ENCODE results near the gene JPH3.

The JPH3 gene

DNA sequence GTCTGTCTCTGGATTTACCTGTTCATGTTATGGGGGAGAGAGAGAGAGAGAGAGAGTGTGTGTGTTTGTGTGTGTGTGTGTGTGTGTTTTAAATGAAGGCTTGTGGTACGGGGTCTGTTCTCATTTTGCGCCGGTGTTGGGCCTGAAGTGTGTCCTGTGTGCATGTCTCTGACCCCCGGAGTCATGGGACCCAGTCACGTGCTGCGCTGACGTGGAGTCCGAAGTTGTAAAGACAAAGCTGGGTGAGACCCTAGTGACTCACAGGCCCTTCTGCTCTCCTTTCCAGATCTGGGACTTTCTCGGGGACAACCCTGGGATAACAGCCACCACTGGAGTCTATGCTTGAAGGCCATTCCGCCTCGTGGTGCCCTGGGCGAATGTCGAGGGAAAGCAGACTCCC is 35.0 kb downstream of the JPH3 start:
- Mint-ChIP-seq H3K4me1 (ENCODE audit: low read depth) (peaks cover 13% of the 10 kb centered on the region), H3K4me3 (no peak overlapping the region), H3K27ac (no peak overlapping the region), H3K36me3 (ENCODE audit: low read depth) (no peaks in the 10 kb centered on the region), H3K9me3 (no peaks in the 10 kb centered on the region), H3K27me3 (no peaks in the 10 kb centered on the region)

DNA sequence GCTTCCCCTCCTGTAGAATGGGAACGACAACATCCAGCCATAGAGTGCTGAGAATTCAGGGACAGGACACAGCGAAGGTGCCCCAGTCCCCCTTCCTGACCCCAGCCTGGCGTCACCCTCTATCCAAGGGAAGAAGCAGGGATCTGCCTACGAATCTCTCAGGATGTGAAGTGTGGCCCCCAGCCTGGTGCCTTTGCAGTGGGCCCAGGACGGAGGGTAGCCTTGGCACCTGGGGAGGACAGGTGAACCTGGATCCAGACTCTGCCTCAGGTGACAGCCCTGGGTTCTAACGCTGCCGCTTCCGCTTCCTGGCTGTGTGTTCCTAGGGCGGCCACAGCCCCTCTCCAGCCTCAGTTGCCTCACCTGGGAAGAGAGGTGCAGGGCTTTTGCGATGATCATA is 36.4 kb downstream of the JPH3 start:
- Mint-ChIP-seq H3K36me3 (ENCODE audit: low read depth) (no peaks in the 10 kb centered on the region), H3K9me3 (no peaks in the 10 kb centered on the region), H3K27ac (no peak overlapping the region), H3K4me3 (no peak overlapping the region), H3K4me1 (ENCODE audit: low read depth) (peaks cover 13% of the 10 kb centered on the region), H3K27me3 (no peaks in the 10 kb centered on the region)

DNA sequence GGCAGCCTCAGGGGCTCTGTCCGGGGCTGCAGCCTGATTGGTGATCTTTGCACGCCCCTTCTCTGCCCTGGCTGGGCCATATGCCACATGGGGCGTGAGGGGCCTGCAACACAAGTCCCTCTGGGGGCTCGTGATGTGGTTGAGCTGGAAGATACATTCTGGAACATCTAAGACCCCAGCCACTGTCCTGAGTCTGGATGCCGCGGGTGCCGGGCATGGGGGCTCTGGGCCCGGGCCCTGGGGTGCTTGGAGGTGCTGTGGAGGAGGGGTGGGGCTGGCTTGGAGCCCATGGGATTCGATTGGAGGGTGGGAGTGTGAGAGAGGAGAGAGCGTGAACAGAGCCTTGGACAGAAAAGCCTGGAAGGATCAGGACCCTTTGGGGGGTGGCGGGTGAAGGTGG is 39.4 kb downstream of the JPH3 start:
- no peaks in the 10 kb centered on the region for H3K9me3 Mint-ChIP-seq
- H3K36me3 Mint-ChIP-seq (ENCODE audit: low read depth) = no peaks in the 10 kb centered on the region
- no peak overlapping the region for H3K27ac Mint-ChIP-seq
- peaks cover 3% of the 10 kb centered on the region for H3K27me3 Mint-ChIP-seq
- no peak overlapping the region for H3K4me3 Mint-ChIP-seq
- H3K4me1 Mint-ChIP-seq (ENCODE audit: low read depth) = no peaks in the 10 kb centered on the region

DNA sequence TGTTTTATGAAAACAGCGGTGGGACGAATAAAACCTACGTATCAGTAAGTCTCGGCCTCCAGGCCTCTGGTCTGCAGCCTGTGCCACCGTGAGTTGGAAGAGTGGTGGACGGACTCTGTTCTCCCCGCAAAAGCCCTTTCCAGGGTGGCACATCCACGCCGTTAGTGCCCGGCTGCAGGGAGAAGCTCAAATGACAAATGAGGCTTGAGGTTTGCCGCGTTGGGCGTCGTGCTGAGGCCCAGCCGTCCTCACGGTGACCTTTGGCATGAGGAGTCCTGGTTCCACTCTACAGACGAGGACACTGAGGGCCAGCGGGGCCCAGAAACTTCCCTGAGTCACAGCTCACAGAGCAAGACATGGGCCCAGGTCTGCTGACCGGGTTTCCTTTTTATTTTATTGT is 40.2 kb downstream of the JPH3 start:
- H3K27me3 Mint-ChIP-seq = peaks cover 3% of the 10 kb centered on the region
- no peak overlapping the region for H3K4me3 Mint-ChIP-seq
- no peaks in the 10 kb centered on the region for H3K36me3 Mint-ChIP-seq (ENCODE audit: low read depth)
- H3K27ac Mint-ChIP-seq = no peak overlapping the region
- H3K4me1 Mint-ChIP-seq (ENCODE audit: low read depth) = no peaks in the 10 kb centered on the region
- no peaks in the 10 kb centered on the region for H3K9me3 Mint-ChIP-seq

DNA sequence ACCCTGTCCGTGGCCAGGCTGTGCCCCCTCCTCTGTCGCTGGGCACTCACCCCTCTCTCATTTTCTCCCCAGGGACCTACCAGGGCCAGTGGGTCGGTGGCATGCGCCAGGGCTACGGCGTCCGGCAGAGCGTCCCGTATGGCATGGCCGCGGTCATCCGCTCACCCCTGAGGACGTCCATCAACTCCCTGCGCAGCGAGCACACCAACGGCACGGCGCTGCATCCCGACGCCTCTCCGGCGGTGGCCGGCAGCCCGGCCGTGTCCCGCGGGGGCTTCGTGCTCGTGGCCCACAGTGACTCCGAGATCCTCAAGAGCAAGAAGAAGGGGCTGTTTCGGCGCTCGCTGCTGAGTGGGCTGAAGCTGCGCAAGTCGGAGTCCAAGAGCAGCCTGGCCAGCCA is 41.9 kb downstream of the JPH3 start:
- Mint-ChIP-seq H3K27ac (no peak overlapping the region), H3K36me3 (ENCODE audit: low read depth) (no peaks in the 10 kb centered on the region), H3K27me3 (peaks cover 7% of the 10 kb centered on the region), H3K4me3 (no peak overlapping the region), H3K9me3 (no peaks in the 10 kb centered on the region), H3K4me1 (ENCODE audit: low read depth) (peaks cover 3% of the 10 kb centered on the region)

DNA sequence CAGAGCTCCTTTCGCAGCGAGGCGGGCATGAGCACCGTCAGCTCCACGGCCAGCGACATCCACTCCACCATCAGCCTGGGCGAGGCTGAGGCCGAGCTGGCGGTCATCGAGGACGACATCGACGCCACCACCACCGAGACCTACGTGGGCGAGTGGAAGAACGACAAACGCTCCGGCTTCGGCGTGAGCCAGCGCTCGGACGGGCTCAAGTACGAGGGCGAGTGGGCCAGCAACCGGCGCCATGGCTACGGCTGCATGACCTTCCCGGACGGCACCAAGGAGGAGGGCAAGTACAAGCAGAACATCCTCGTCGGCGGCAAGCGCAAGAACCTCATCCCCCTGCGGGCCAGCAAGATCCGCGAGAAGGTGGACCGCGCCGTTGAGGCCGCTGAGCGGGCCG is 42.3 kb downstream of the JPH3 start:
- Mint-ChIP-seq H3K4me1 (ENCODE audit: low read depth) (peaks cover 3% of the 10 kb centered on the region), H3K9me3 (no peaks in the 10 kb centered on the region), H3K4me3 (no peak overlapping the region), H3K27ac (no peak overlapping the region), H3K36me3 (ENCODE audit: low read depth) (no peaks in the 10 kb centered on the region), H3K27me3 (peaks cover 7% of the 10 kb centered on the region)

DNA sequence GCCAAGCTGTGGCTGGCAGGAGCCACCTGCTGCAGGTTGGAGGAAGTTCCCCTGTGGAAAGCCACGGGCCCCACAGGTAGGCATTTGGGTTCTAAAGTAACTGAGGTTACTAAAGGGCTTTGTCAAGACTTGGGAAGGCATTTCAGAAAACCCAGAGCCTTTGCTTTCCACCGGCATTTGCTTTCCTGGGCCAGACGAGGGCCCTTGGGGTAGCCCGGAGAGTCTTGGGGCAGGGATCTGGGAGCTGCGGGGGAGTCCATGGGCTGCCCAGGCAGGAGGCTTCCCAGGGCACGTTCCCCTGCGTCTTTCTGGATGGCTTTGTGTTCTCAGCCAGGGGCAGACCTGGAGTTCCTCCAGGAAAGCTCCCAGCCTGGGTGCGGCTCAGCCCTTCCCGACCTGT is 43.5 kb downstream of the JPH3 start:
- no peaks in the 10 kb centered on the region for H3K9me3 Mint-ChIP-seq
- peaks cover 7% of the 10 kb centered on the region for H3K27me3 Mint-ChIP-seq
- H3K36me3 Mint-ChIP-seq (ENCODE audit: low read depth) = no peaks in the 10 kb centered on the region
- peaks cover 3% of the 10 kb centered on the region for H3K4me1 Mint-ChIP-seq (ENCODE audit: low read depth)
- no peak overlapping the region for H3K4me3 Mint-ChIP-seq
- no peak overlapping the region for H3K27ac Mint-ChIP-seq

DNA sequence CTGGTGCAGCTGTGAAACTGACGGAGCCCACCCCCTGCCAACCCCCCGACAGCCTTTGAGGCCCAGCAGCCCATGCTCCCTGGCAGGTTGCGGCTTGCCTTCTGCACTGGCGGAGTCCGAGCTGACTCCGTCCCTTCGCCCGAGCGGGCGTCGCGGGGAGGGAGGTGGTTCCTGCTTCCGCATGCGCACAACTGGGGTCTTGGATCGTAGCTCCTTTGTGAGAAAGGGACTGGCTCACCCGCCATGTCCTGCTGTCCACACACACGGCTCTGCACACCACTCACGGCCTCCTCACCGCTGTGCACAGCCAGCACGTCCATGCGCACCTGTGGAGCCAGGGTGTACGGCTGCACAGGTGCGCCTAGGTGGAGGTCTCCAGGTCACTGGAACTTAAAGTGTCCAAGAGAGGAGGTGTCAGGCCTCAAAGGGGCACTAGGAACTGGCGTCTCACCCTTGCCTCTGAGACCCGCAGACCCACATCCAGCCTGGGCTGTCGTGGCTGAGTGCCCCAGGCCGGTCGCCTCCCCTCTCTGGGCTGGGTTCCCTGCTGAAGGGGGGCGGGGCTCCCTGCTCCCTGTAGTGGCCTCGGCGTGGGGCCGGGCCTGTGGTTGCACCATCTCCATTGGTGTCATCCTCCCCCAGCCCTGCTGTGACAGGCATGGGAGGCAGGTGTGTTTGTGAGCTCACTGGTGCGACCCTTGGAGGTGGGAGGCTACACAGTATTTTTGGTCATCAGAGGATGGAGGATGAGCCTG is 45.3 kb downstream of the JPH3 start:
- Mint-ChIP-seq H3K36me3 (ENCODE audit: low read depth) (no peaks in the 10 kb centered on the region), H3K27ac (no peak overlapping the region), H3K9me3 (no peaks in the 10 kb centered on the region), H3K4me3 (no peak overlapping the region), H3K4me1 (ENCODE audit: low read depth) (peaks cover 3% of the 10 kb centered on the region), H3K27me3 (peaks cover 7% of the 10 kb centered on the region)

DNA sequence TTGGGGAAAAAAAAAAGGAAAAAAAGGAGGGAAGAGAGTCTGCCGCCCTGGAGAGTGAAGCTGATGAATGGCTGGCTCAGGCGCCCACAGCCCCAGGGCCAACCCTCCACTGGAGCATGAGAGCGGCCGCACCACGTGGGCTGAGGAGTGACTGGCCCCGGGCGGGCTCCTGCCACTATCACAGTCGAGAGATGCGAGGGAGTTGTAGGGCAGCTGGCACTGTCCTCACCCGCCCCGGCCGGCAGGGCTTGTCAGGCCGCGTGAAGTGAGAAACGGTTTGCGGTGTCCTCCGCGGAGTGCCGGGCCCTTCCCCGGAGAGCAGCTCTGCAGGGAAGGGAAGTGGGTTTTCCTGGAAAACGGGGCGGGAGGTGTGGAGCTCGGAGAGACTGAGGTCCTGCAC is 45.9 kb downstream of the JPH3 start:
- H3K36me3 Mint-ChIP-seq (ENCODE audit: low read depth) = no peaks in the 10 kb centered on the region
- H3K4me1 Mint-ChIP-seq (ENCODE audit: low read depth) = peaks cover 3% of the 10 kb centered on the region
- no peak overlapping the region for H3K27ac Mint-ChIP-seq
- no peak overlapping the region for H3K4me3 Mint-ChIP-seq
- no peaks in the 10 kb centered on the region for H3K9me3 Mint-ChIP-seq
- peaks cover 7% of the 10 kb centered on the region for H3K27me3 Mint-ChIP-seq

DNA sequence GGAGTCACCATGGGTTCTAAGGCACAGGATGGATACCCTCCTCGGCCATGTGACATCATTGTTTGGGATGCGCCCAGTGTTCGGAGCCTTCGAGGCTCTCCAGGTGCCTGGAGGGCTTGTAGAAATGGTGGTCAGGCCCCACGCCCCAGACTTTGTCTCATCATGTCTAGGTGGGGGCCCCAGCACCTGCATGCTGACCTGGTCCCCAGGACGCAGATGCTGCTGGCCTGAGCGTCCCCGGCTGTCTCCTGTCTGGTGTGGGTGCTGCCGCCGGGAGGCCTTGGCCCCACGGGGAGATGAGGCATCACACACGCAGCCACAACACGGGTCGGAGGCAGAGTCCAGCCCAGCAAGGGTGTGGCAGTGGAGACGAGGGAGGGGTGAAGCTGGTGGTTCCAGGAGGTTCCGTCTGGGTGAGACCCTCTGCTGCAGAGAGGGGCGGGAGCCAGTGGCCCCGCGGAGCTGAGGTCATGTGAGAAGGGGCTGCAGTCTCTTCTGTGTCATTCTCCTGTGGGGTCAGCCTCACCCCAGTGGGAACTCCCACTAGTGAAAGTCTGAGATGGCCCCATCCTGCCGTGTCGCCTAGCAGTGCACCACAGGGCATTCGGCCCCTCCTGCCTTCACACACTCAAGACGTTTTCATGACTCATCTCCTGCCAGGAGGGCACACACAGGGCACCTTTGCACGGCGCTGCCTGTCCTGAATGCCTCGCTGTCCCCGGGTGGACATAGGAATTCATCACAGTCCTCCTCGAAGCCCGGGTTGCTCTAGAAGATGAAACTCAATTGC is 46.6 kb downstream of the JPH3 start:
- no peak overlapping the region for H3K4me3 Mint-ChIP-seq
- peaks cover 3% of the 10 kb centered on the region for H3K4me1 Mint-ChIP-seq (ENCODE audit: low read depth)
- H3K9me3 Mint-ChIP-seq = no peaks in the 10 kb centered on the region
- H3K27ac Mint-ChIP-seq = no peak overlapping the region
- peaks cover 7% of the 10 kb centered on the region for H3K27me3 Mint-ChIP-seq
- no peaks in the 10 kb centered on the region for H3K36me3 Mint-ChIP-seq (ENCODE audit: low read depth)

DNA sequence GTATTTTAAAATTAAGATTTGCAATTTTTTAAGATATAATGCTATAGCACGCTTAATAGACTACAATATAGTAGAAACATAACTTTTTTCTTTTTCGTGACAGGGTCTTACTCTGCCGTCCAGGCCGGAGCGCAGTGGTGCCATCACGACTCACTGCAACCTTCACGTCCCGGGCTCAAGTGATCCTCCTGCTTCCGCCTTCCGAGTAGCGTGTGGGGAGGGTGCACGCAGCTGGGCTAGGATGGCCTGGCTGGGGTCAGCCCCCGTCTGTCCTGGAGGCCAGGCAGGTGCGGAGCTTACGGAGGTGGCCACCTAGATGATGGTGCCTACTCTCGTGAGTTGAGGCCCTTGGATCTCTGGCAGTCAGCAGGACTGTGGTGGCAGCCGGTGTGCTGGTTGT is 50.1 kb downstream of the JPH3 start:
- H3K4me3 Mint-ChIP-seq = no peak overlapping the region
- H3K4me1 Mint-ChIP-seq (ENCODE audit: low read depth) = peaks cover 3% of the 10 kb centered on the region
- H3K27ac Mint-ChIP-seq = no peak overlapping the region
- H3K36me3 Mint-ChIP-seq (ENCODE audit: low read depth) = no peaks in the 10 kb centered on the region
- no peaks in the 10 kb centered on the region for H3K9me3 Mint-ChIP-seq
- peaks cover 4% of the 10 kb centered on the region for H3K27me3 Mint-ChIP-seq

DNA sequence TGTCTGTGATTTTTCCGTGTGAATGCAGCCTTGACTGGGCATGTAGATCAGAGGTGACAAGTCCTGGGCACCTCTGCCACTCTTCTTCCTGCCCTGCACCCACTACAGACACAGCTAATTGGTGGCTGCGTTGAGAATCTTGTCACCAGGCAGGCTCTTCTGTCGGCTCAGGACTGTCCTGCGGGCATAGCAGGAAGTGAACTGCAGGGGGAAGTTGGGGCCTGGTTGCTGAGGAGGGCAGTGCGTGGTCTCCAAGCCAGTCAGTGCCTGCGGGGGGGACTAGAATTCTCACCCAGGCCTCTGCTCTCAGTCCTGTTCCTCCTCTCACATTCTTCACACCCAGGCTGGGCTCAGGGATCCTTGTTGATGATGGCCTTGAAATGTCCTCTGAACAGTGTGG is 50.5 kb downstream of the JPH3 start:
- Mint-ChIP-seq H3K36me3 (ENCODE audit: low read depth) (no peaks in the 10 kb centered on the region), H3K27ac (no peak overlapping the region), H3K4me1 (ENCODE audit: low read depth) (peaks cover 3% of the 10 kb centered on the region), H3K9me3 (no peaks in the 10 kb centered on the region), H3K4me3 (no peak overlapping the region), H3K27me3 (peaks cover 4% of the 10 kb centered on the region)

DNA sequence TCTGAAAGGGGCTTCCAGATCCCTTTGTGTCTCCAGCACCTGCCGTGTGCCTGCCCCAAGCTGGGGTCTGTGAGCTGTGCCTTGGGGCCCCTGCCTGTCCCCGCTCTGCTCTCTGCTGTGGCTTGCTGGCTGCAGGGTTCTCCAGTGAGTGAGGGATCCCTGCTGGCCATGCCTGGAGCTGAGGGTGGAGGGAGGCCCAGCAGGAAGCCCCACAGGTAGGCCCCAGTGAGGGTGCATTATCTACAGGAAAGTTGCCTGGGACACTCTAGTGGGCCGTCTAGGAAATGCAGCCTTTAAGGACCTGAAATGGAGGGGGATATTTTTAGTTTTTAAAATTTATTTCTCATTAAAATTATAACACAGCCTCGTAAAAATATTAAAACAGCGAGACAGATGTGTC is 50.9 kb downstream of the JPH3 start:
- H3K27ac Mint-ChIP-seq = no peak overlapping the region
- H3K36me3 Mint-ChIP-seq (ENCODE audit: low read depth) = no peaks in the 10 kb centered on the region
- no peaks in the 10 kb centered on the region for H3K27me3 Mint-ChIP-seq
- no peaks in the 10 kb centered on the region for H3K4me1 Mint-ChIP-seq (ENCODE audit: low read depth)
- no peaks in the 10 kb centered on the region for H3K9me3 Mint-ChIP-seq
- no peak overlapping the region for H3K4me3 Mint-ChIP-seq

DNA sequence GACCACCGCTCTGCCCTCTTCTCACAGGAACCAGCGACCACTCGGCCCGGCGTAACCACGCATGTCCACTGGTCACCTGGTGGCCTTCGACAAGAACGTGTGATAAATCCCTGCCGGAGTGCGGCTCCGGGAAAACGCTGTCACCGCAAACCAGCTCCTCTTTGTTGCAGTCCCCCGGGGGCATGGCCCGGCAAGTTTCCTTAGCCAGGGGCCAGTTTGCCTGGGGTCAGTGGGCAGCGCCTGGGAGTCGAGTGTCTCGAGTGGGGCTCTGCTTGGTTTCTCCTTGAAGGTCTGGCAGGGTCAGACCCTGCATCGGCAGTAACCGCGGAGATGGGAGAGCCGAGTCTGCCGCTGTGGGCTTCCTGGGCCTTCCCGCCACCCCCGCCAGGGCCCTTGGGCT is 52.5 kb downstream of the JPH3 start:
- Mint-ChIP-seq H3K4me1 (ENCODE audit: low read depth) (no peaks in the 10 kb centered on the region), H3K9me3 (no peaks in the 10 kb centered on the region), H3K27ac (no peak overlapping the region), H3K4me3 (no peak overlapping the region), H3K27me3 (no peaks in the 10 kb centered on the region), H3K36me3 (ENCODE audit: low read depth) (no peaks in the 10 kb centered on the region)

DNA sequence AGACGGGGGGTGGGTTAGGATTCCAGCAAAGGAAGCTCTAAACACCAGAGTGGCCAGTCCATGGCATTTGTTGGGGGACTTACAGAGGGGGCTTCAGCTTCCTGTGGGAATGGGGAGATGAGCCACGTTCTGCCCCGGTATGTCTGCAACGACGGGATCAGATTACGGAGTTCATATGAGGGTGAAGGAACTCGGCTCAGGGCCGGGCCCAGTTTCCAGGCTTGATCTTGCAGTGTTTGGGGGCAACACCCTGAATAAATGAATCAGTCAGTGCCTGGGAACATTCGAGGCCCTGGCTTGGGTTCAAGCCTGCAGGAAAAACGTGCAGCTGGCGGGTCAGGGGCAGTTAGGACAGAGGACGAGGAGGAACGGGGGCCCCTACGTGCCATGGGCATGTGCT is 54.0 kb downstream of the JPH3 start:
- no peaks in the 10 kb centered on the region for H3K36me3 Mint-ChIP-seq (ENCODE audit: low read depth)
- no peak overlapping the region for H3K4me3 Mint-ChIP-seq
- no peaks in the 10 kb centered on the region for H3K27me3 Mint-ChIP-seq
- H3K27ac Mint-ChIP-seq = no peak overlapping the region
- H3K4me1 Mint-ChIP-seq (ENCODE audit: low read depth) = no peaks in the 10 kb centered on the region
- no peaks in the 10 kb centered on the region for H3K9me3 Mint-ChIP-seq
